Measurements from ENCODE around the gene FAM3B.

The FAM3B gene

GRCh38 chr21:41390043-41390639, 73.5 kb downstream of the FAM3B start:
- FAIRE-seq (no peak), DNase-seq (ENCODE audit: insufficient read length, low spot score) (no peak)

GRCh38 chr21:41393876-41394465, 77.4 kb downstream of the FAM3B start:
- FAIRE-seq, result no peak
- DNase-seq (ENCODE audit: insufficient read length, low spot score), result no peak

GRCh38 chr21:41396558-41397075, 80.0 kb downstream of the FAM3B start:
- no peak for DNase-seq (ENCODE audit: insufficient read length, low spot score)
- FAIRE-seq, result no peak

DNA sequence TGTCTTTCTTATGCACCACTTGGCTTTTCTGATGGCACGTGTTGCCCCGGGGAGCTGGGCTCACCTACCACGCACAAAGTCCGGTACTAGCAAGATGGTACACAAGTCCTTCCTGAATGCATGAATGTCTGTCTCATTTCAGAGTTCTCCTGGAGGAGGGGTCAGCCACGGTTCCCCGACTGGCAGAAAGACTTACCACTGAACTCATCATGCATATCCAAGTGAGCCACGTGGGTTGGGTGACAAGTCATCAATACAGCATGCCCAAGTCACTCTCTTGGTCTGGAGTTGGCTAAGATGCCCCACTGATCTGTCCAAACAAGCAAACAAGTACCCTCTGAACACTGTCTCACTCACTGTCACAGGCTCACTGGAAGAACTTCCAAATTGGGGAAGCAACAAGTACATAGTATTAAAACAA, 80.9 kb downstream of the FAM3B start:
- DNase-seq (ENCODE audit: insufficient read length, low spot score) (no peak), FAIRE-seq (no peak)

DNA sequence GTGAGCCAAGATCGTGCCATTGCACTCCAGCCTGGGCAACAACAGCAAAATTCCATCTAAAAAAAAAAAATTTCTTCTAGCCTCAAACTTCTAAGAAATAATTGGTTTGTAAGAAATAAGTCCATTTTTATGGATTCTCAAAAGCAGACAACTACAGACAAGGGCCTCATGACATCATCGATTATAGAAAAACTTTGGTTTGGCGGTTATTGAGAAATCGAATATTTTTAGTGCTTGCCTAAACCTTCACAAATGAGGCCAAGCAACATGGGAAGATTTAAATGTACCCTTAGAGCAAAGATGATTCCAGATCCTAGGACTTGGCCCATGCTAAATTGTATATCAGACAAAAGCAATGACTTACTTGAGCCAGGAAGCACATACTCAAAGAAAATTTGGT, 81.7 kb downstream of the FAM3B start:
- DNase-seq (ENCODE audit: insufficient read length, low spot score) (no peak), FAIRE-seq (no peak)

GRCh38 chr21:41398831-41399230, 82.2 kb downstream of the FAM3B start:
- FAIRE-seq (no peak), DNase-seq (ENCODE audit: insufficient read length, low spot score) (no peak)

- FAIRE-seq (no peak), DNase-seq (ENCODE audit: insufficient read length, low spot score) (no peak)
Observed at GRCh38 chr21:41399246-41399800, 82.7 kb downstream of the FAM3B start.

DNA sequence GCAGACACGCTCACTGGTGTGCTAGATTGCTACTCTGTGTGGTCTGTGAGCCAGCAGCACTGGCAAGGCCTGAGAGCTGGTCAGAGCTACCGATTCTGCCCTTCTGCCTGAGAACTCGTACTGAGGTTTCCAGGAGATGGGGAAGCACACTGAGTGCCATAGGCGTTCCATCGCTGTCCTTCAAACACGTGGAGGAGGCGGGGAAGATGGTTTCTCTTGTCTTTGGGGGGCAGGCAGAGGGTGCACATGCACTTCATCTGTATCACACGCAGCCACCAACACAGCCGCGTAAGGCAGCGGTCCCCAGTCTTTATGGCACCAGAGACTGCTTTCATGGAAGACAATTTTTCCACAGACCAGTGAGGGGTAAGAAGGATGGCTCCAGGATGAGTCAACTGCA, 85.6 kb downstream of the FAM3B start:
- no peak for FAIRE-seq

GRCh38 chr21:41402796-41403195, 86.2 kb downstream of the FAM3B start:
- FAIRE-seq (no peak), DNase-seq (ENCODE audit: insufficient read length, low spot score) (no peak)

More for the DNA sequence above, 85.6 kb downstream of the FAM3B start:
- no peak for DNase-seq (ENCODE audit: insufficient read length, low spot score)

DNA sequence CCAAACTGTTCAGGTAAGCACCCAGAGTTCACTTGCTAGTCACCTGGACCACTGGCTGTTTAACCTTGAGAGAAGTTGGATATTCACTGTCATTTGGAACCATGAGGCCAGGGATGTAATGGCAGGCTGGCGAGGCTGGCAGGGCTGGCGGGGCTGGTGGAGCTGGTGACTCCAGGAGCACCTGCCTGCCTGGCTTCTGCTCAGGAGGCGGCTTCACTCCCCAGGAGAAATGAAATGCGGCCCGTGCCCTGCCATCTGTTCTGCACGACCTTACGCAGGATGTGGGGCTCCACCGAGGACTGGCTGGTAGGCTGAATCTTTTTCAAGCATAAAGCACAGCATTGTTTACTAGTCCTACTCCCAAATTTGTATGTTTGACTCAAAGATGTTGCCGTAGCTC, 86.7 kb downstream of the FAM3B start:
- FAIRE-seq (no peak), DNase-seq (ENCODE audit: insufficient read length, low spot score) (no peak)

GRCh38 chr21:41403966-41404365, 87.4 kb downstream of the FAM3B start:
- DNase-seq (ENCODE audit: insufficient read length, low spot score), result no peak
- no peak for FAIRE-seq

DNA sequence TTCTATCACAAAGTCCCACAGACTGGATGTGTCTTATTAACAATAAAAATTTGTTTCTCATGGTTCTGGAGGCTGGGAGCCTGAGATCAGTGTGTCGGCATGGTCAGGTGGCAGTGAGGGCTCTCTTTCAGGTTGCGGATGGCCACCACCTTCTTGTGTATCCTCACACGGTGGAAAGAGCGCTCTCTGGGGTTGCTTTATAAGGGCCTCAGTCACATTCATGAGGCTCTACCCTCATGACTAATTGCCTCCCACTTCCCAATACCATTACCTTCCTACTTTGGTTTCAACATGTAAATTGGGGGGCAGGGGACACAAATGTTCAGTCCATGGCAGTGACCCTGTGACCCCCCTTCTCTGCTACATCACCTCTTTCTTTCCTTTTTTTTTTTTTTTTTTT, 88.7 kb downstream of the FAM3B start:
- no peak for FAIRE-seq
- no peak for DNase-seq (ENCODE audit: insufficient read length, low spot score)

GRCh38 chr21:41406340-41406739, 89.7 kb downstream of the FAM3B start:
- FAIRE-seq (no peak), DNase-seq (ENCODE audit: insufficient read length, low spot score) (no peak)

Data from GM19239 (cell line).